Breast epithelium (tissue), 4 donors: ENCODE data around the gene OBSCN. TPM values are rescaled to one million over a fixed set of nuclear protein-coding genes. Genes with fewer than 3 reads are reported as not detected.

Experiments
- DNase-seq, 2 donors: peaks; one replicate each; pipeline ENCODE4 v3.0.0-alpha.2; 2019; ENCODE audit warnings: low spot score in 2 of 2
- H3K27ac ChIP-seq, 2 donors: fragments of 200-600 bp; sonication (generic) in 1 of 2; one replicate each; pipeline ENCODE4 v1.5.1; 2016 to 2019; ENCODE audit warnings: mild to moderate bottlenecking in 1 of 2
- H3K27me3 ChIP-seq, 2 donors: fragments of 200-600 bp; sonication (generic) in 1 of 2; one replicate each; pipeline versions ENCODE4 v1.5.1 to v1.6.0; 2017 to 2019; ENCODE audit warnings: control low read depth in 1 of 2, mild to moderate bottlenecking in 1 of 2
- H3K36me3 ChIP-seq: fragments of 200-600 bp; one replicate; pipeline ENCODE4 v1.5.1; 2019
- H3K4me1 ChIP-seq, 2 donors: fragments of 200-600 bp; sonication (generic); one replicate each; pipeline ENCODE4 v1.5.1; 2016 to 2019; ENCODE audit warnings: control low read depth in 1 of 2
- H3K4me3 ChIP-seq, 3 donors: fragments of 200-600 bp; sonication (generic); 1 replicate in 2 of 3; 2 replicates in 1 of 3; pipeline ENCODE4 v1.5.1; 2016 to 2019; ENCODE audit warnings: mild to moderate bottlenecking in 3 of 3, moderate library complexity in 2 of 3
- H3K9me3 ChIP-seq, 2 donors: fragments of 200-600 bp; sonication (generic) in 1 of 2; one replicate each; pipeline ENCODE4 v1.5.1; 2016 to 2019; ENCODE audit warnings: control low read depth in 1 of 2
- CTCF ChIP-seq, 3 donors: fragments of 450-650 bp; IDR thresholded peaks; one replicate each; pipeline ENCODE4 v1.5.1; 2016 to 2017; ENCODE audit warnings: antibody characterized with exemption in 3 of 3, mild to moderate bottlenecking in 3 of 3, moderate library complexity in 3 of 3
- POLR2A ChIP-seq: fragments of 450-650 bp; IDR thresholded peaks from one replicate; pipeline ENCODE4 v1.6.1; 2016; ENCODE audit warnings: antibody characterized with exemption, mild to moderate bottlenecking, moderate library complexity
- POLR2AphosphoS5 ChIP-seq, 3 donors: sonication (generic); formaldehyde crosslinking; IDR thresholded peaks; one replicate each; pipeline ENCODE4 v1.6.1; 2017; ENCODE audit warnings: antibody characterized with exemption in 3 of 3
- intact Hi-C: fragments of 100-400 bp; cut with DNase I; formaldehyde crosslinking; loops from one replicate; pipeline ENCODE4 v1.15.1; 2023; ENCODE audit warnings: low total_unique reads
- total RNA-seq, 3 donors: library from RNA; depleted of rRNA; stranded (reverse); fragments of >200 nt; gene quantifications; one replicate each; pipeline ENCODE4 v1.1.0, GENCODE V29; 2016

OBSCN gene
- total RNA-seq, 3 donors from 2014 or later: 3.0 to 40.0 (median 27.9) TPM

- Histone ChIP-seq H3K36me3 (no peaks in the 10 kb centered on the region), H3K27me3 (no peaks in the 10 kb centered on the region), H3K9me3 (peaks cover 17 to 19% of the 10 kb centered on the region in 2 donors), H3K4me3 (no peak overlapping the region), H3K4me1 (no peaks in the 10 kb centered on the region), H3K27ac (no peak overlapping the region)
- no peak for DNase-seq
- intact Hi-C loops: no loop called here
- TF ChIP-seq POLR2AphosphoS5 (IDR thresholded peaks at IDR 0.05) (no peak), CTCF (IDR thresholded peaks at IDR 0.05) (no peak), POLR2A (no peak)
Observed at GRCh38 chr1:228194921-228195812, 12.7 kb upstream of the OBSCN start.

- Histone ChIP-seq H3K4me1 (no peaks in the 10 kb centered on the region), H3K4me3 (no peak overlapping the region), H3K36me3 (no peaks in the 10 kb centered on the region), H3K9me3 (peaks cover 17 to 19% of the 10 kb centered on the region in 2 donors), H3K27me3 (no peaks in the 10 kb centered on the region), H3K27ac (no peak overlapping the region)
- intact Hi-C loops: no loop called here
- TF ChIP-seq POLR2A: no peak
- no peak for TF ChIP-seq POLR2AphosphoS5 (IDR thresholded peaks at IDR 0.05)
- no peak for TF ChIP-seq CTCF (IDR thresholded peaks at IDR 0.05)
- DNase-seq: no peak
Observed at GRCh38 chr1:228197555-228198147, 10.2 kb upstream of the OBSCN start.

GRCh38 chr1:228198977-228199590 lies 8.8 kb upstream of the OBSCN start:
- H3K36me3 ChIP-seq: no peaks in the 10 kb centered on the region
- no peak for TF ChIP-seq POLR2AphosphoS5 (IDR thresholded peaks at IDR 0.05)
- TF ChIP-seq POLR2A: no peak
- no peak for TF ChIP-seq CTCF (IDR thresholded peaks at IDR 0.05)
- no peak overlapping the region for H3K27ac ChIP-seq
- H3K4me1 ChIP-seq: no peaks in the 10 kb centered on the region
- H3K9me3 ChIP-seq: peaks cover 17 to 19% of the 10 kb centered on the region in 2 donors
- H3K27me3 ChIP-seq: no peaks in the 10 kb centered on the region
- intact Hi-C loops: no loop called here
- DNase-seq: no peak
- no peak overlapping the region for H3K4me3 ChIP-seq

- DNase-seq: no peak
- no peaks in the 10 kb centered on the region for H3K4me1 ChIP-seq
- H3K4me3 ChIP-seq: no peak overlapping the region
- peaks cover 0 to 2% of the 10 kb centered on the region in 2 donors for H3K9me3 ChIP-seq
- H3K27me3 ChIP-seq: no peaks in the 10 kb centered on the region
- H3K36me3 ChIP-seq: no peaks in the 10 kb centered on the region
- TF ChIP-seq POLR2A (no peak), POLR2AphosphoS5 (IDR thresholded peaks at IDR 0.05) (no peak), CTCF (IDR thresholded peaks at IDR 0.05) (no peak)
- intact Hi-C loops: no loop called here
- no peak overlapping the region for H3K27ac ChIP-seq
Observed at GRCh38 chr1:228204958-228205357, 2.9 kb upstream of the OBSCN start.
